Panc1 (cell line): ENCODE results near the gene XK.

ENCODE experiments used
- POLR2AphosphoS5 ChIP-seq: IDR thresholded peaks from 2 replicates; pipeline ENCODE4 v1.6.1; 2012; ENCODE audit warnings: mild to moderate bottlenecking, low read depth, low read length, moderate library complexity
- SIN3A ChIP-seq: IDR thresholded peaks from 2 replicates; pipeline ENCODE4 v1.6.1; 2012; ENCODE audit warnings: low read depth, mild to moderate bottlenecking, low read length, moderate library complexity, borderline replicate concordance; ENCODE audit not compliant: insufficient read depth
- TF ChIP-seq, protein P1 (sequence below): fragments of 450-650 bp; IDR thresholded peaks from 2 replicates; pipeline ENCODE4 v1.5.1; 2017; ENCODE audit warnings: mild to moderate bottlenecking
- TF ChIP-seq, protein P2 (sequence below), 2 experiments: IDR thresholded peaks; 2 replicates each; pipeline ENCODE4 v1.6.1; 2011 to 2012; ENCODE audit warnings: low read depth in 2 of 2, control low read depth in 1 of 2, low read length in 1 of 2, mild to moderate bottlenecking in 1 of 2, moderate library complexity in 1 of 2; ENCODE audit not compliant: insufficient read depth in 1 of 2

DNA sequence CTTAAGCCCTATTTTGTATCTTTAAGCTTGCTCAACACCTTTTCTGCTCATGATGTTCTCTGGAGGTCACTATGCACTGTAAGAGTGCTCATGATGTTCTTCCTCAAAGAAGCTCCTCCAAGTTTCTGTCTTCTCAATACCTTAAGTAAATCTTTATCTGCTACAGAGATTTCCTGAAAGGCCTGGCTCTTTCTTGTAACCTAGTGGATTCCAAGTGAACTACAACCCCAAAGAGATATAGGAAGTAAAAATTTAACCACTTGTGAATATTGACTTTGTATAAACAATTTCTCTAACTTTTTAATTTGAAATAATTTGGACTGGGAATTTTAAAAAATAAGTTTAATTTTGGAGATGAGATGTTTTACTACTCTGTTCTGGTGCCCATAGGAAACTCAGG is 39.3 kb upstream of the XK start:
- TF ChIP-seq, protein P1, sequence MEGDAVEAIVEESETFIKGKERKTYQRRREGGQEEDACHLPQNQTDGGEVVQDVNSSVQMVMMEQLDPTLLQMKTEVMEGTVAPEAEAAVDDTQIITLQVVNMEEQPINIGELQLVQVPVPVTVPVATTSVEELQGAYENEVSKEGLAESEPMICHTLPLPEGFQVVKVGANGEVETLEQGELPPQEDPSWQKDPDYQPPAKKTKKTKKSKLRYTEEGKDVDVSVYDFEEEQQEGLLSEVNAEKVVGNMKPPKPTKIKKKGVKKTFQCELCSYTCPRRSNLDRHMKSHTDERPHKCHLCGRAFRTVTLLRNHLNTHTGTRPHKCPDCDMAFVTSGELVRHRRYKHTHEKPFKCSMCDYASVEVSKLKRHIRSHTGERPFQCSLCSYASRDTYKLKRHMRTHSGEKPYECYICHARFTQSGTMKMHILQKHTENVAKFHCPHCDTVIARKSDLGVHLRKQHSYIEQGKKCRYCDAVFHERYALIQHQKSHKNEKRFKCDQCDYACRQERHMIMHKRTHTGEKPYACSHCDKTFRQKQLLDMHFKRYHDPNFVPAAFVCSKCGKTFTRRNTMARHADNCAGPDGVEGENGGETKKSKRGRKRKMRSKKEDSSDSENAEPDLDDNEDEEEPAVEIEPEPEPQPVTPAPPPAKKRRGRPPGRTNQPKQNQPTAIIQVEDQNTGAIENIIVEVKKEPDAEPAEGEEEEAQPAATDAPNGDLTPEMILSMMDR = no peak
- TF ChIP-seq SIN3A = no peak
- TF ChIP-seq POLR2AphosphoS5 = no peak
- TF ChIP-seq, protein P2, sequence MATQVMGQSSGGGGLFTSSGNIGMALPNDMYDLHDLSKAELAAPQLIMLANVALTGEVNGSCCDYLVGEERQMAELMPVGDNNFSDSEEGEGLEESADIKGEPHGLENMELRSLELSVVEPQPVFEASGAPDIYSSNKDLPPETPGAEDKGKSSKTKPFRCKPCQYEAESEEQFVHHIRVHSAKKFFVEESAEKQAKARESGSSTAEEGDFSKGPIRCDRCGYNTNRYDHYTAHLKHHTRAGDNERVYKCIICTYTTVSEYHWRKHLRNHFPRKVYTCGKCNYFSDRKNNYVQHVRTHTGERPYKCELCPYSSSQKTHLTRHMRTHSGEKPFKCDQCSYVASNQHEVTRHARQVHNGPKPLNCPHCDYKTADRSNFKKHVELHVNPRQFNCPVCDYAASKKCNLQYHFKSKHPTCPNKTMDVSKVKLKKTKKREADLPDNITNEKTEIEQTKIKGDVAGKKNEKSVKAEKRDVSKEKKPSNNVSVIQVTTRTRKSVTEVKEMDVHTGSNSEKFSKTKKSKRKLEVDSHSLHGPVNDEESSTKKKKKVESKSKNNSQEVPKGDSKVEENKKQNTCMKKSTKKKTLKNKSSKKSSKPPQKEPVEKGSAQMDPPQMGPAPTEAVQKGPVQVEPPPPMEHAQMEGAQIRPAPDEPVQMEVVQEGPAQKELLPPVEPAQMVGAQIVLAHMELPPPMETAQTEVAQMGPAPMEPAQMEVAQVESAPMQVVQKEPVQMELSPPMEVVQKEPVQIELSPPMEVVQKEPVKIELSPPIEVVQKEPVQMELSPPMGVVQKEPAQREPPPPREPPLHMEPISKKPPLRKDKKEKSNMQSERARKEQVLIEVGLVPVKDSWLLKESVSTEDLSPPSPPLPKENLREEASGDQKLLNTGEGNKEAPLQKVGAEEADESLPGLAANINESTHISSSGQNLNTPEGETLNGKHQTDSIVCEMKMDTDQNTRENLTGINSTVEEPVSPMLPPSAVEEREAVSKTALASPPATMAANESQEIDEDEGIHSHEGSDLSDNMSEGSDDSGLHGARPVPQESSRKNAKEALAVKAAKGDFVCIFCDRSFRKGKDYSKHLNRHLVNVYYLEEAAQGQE (IDR thresholded peaks at IDR 0.05; ENCODE audit: insufficient read depth in 1 of 2, low read depth in 2 of 2, low read length in 1 of 2) = no peak
